ENCODE results near the gene DRP2. TPM values are rescaled to one million over a fixed set of nuclear protein-coding genes. Genes with fewer than 3 reads are reported as not detected.

Gene DRP2
- total RNA-seq, 2 experiments from 2014 or later, result not detected

GRCh38 chrX:101232316-101232715, 12.7 kb downstream of the DRP2 start:
- H3K4me3 ChIP-seq (ENCODE audit: low read length), result no peak overlapping the region
- no peaks in the 10 kb centered on the region for H3K9me3 ChIP-seq (ENCODE audit: control insufficient read depth in 1 of 2, insufficient read depth in 1 of 2, low read length in 2 of 2)
- H3K4me1 Mint-ChIP-seq (ENCODE audit: low read depth), result no peaks in the 10 kb centered on the region
- no peak overlapping the region for H3K4me3 Mint-ChIP-seq
- DNase-seq (no peak), ATAC-seq (ENCODE audit: poor library complexity) (no peak)
- H3K36me3 Mint-ChIP-seq (ENCODE audit: low read depth), result no peaks in the 10 kb centered on the region
- H3K27ac ChIP-seq (ENCODE audit: low read depth in 1 of 2, low read length in 2 of 2), result no peak overlapping the region
- intact Hi-C loops (cut with DNase I, micrococcal nuclease), result no loop called here
- H3K4me1 ChIP-seq (ENCODE audit: insufficient read depth, low read length), result no peaks in the 10 kb centered on the region
- TF ChIP-seq CTCF (IDR thresholded peaks at IDR 0.05), result no peak
- POLR2A ChIA-PET, result no interaction called here
- H3K27me3 Mint-ChIP-seq, result no peaks in the 10 kb centered on the region
- H3K9me3 Mint-ChIP-seq, result no peaks in the 10 kb centered on the region
- no peak overlapping the region for H3K27ac Mint-ChIP-seq
- no peaks in the 10 kb centered on the region for H3K27me3 ChIP-seq (ENCODE audit: control insufficient read depth in 1 of 2, insufficient read depth in 2 of 2, low read length in 2 of 2)
- CTCF ChIA-PET, result no interaction called here
- H3K36me3 ChIP-seq (ENCODE audit: insufficient read depth, low read length), result no peaks in the 10 kb centered on the region

GRCh38 chrX:101237041-101237440, 17.5 kb downstream of the DRP2 start:
- no peaks in the 10 kb centered on the region for H3K9me3 ChIP-seq (ENCODE audit: control insufficient read depth in 1 of 2, insufficient read depth in 1 of 2, low read length in 2 of 2)
- no peaks in the 10 kb centered on the region for H3K4me1 Mint-ChIP-seq (ENCODE audit: low read depth)
- no peaks in the 10 kb centered on the region for H3K27me3 ChIP-seq (ENCODE audit: control insufficient read depth in 1 of 2, insufficient read depth in 2 of 2, low read length in 2 of 2)
- H3K9me3 Mint-ChIP-seq, result no peaks in the 10 kb centered on the region
- H3K4me1 ChIP-seq (ENCODE audit: insufficient read depth, low read length), result no peaks in the 10 kb centered on the region
- H3K36me3 Mint-ChIP-seq (ENCODE audit: low read depth), result no peaks in the 10 kb centered on the region
- H3K27ac ChIP-seq (ENCODE audit: low read depth in 1 of 2, low read length in 2 of 2), result no peak overlapping the region
- no peak overlapping the region for H3K4me3 ChIP-seq (ENCODE audit: low read length)
- no peaks in the 10 kb centered on the region for H3K27me3 Mint-ChIP-seq
- ATAC-seq (ENCODE audit: poor library complexity) (no peak), DNase-seq (no peak)
- intact Hi-C loops (cut with DNase I, micrococcal nuclease), result no loop called here
- no peak overlapping the region for H3K27ac Mint-ChIP-seq
- H3K36me3 ChIP-seq (ENCODE audit: insufficient read depth, low read length), result no peaks in the 10 kb centered on the region
- ChIA-PET CTCF (no interaction called here), POLR2A (no interaction called here)
- TF ChIP-seq CTCF (IDR thresholded peaks at IDR 0.05), result no peak
- H3K4me3 Mint-ChIP-seq, result no peak overlapping the region

GRCh38 chrX:101241531-101241930, 21.9 kb downstream of the DRP2 start:
- Histone ChIP-seq H3K4me1 (ENCODE audit: insufficient read depth, low read length) (no peaks in the 10 kb centered on the region), H3K9me3 (ENCODE audit: control insufficient read depth in 1 of 2, insufficient read depth in 1 of 2, low read length in 2 of 2) (no peaks in the 10 kb centered on the region), H3K27ac (ENCODE audit: low read depth in 1 of 2, low read length in 2 of 2) (no peak overlapping the region), H3K4me3 (ENCODE audit: low read length) (no peak overlapping the region), H3K36me3 (ENCODE audit: insufficient read depth, low read length) (no peaks in the 10 kb centered on the region), H3K27me3 (ENCODE audit: control insufficient read depth in 1 of 2, insufficient read depth in 2 of 2, low read length in 2 of 2) (no peaks in the 10 kb centered on the region)
- POLR2A ChIA-PET, result no interaction called here
- Mint-ChIP-seq H3K27ac (no peak overlapping the region), H3K4me3 (no peak overlapping the region), H3K9me3 (no peaks in the 10 kb centered on the region), H3K36me3 (ENCODE audit: low read depth) (no peaks in the 10 kb centered on the region), H3K4me1 (ENCODE audit: low read depth) (no peaks in the 10 kb centered on the region), H3K27me3 (no peaks in the 10 kb centered on the region)
- intact Hi-C loops (cut with DNase I, micrococcal nuclease), result no loop called here
- CTCF ChIA-PET, result no interaction called here
- no peak for DNase-seq
- no peak for TF ChIP-seq CTCF (IDR thresholded peaks at IDR 0.05)
- ATAC-seq (ENCODE audit: poor library complexity), result no peak
